Panc1 (cell line): ENCODE data around the gene IL1RAP. TPM values are rescaled to one million over a fixed set of nuclear protein-coding genes. Genes with fewer than 3 reads are reported as not detected.

Experiments used
- ATAC-seq: fragments of 200-7000 bp; cut with Tn5 transposase; 2 replicates; pipeline ENCODE4 v1.9.1; 2020; ENCODE audit warnings: mild to moderate bottlenecking, moderate library complexity
- BruUV-seq: library from RNA; stranded (reverse); fragments of 400-500 nt; replicated peaks from 2 replicates; lab custom pipeline; 2021; lab: Mats Ljungman, UMichigan
- CTCF ChIA-PET: fragments of 300-600 bp; sonication (Branson Sonifier 250); formaldehyde crosslinking; loops from one replicate; lab custom pipeline; 2022; ENCODE audit warnings: antibody characterized with exemption; lab: Charles Lee
- POLR2A ChIA-PET: fragments of 300-600 bp; sonication (Branson Sonifier 250); formaldehyde crosslinking; loops from one replicate; lab custom pipeline; 2022; ENCODE audit warnings: antibody characterized with exemption; lab: Charles Lee
- DNase-seq: peaks from one replicate; pipeline ENCODE4 v3.0.0-alpha.2; 2010; ENCODE audit warnings: low read depth, low spot score
- H3K27ac ChIP-seq: 2 replicates; pipeline ENCODE4 v1.5.1; 2011; ENCODE audit warnings: mild to moderate bottlenecking, low read length, inconsistent platforms
- H3K27me3 ChIP-seq: fragments of 200-500 bp; sonication (Bioruptor generic); 2 replicates; pipeline ENCODE4 v1.6.0; 2014; ENCODE audit warnings: low read length, inconsistent platforms; ENCODE audit not compliant: control insufficient read depth, insufficient read depth
- H3K36me3 ChIP-seq: fragments of 200-500 bp; sonication (Bioruptor generic); 2 replicates; pipeline ENCODE4 v1.5.1; 2014; ENCODE audit warnings: inconsistent platforms, mild to moderate bottlenecking, low read length, moderate library complexity; ENCODE audit not compliant: control insufficient read depth, insufficient read depth
- H3K4me1 ChIP-seq: 2 replicates; pipeline ENCODE4 v1.5.1; 2011; ENCODE audit warnings: inconsistent platforms, mild to moderate bottlenecking, low read length, moderate library complexity; ENCODE audit not compliant: control insufficient read depth, insufficient read depth
- H3K4me3 ChIP-seq, 2 experiments: 2 replicates each; pipeline ENCODE4 v1.5.1; 2011 to 2012; ENCODE audit warnings: low read depth in 2 of 2, low read length in 2 of 2, mild to moderate bottlenecking in 2 of 2, inconsistent platforms in 1 of 2, moderate library complexity in 1 of 2
- H3K9me3 ChIP-seq: fragments of 200-500 bp; sonication (Bioruptor generic); 2 replicates; pipeline ENCODE4 v1.5.1; 2014; ENCODE audit warnings: low read depth, mild to moderate bottlenecking, inconsistent platforms, low read length, moderate library complexity; ENCODE audit not compliant: control insufficient read depth, insufficient read depth
- POLR2AphosphoS5 ChIP-seq: IDR thresholded peaks from 2 replicates; pipeline ENCODE4 v1.6.1; 2012; ENCODE audit warnings: mild to moderate bottlenecking, low read depth, low read length, moderate library complexity
- SIN3A ChIP-seq: IDR thresholded peaks from 2 replicates; pipeline ENCODE4 v1.6.1; 2012; ENCODE audit warnings: low read depth, mild to moderate bottlenecking, low read length, moderate library complexity, borderline replicate concordance; ENCODE audit not compliant: insufficient read depth
- TCF7L2 ChIP-seq: IDR thresholded peaks from 2 replicates; pipeline ENCODE4 v1.6.1; 2011; ENCODE audit warnings: mild to moderate bottlenecking, low read depth, low read length, inconsistent platforms
- in situ Hi-C: cut with HindIII; loops from 2 replicates; pipeline ENCODE4 v1.10.0; 2016; ENCODE audit warnings: low sequenced_read_pairs, low pct_unique_long_range_greater_than_20kb
- intact Hi-C: fragments of 100-400 bp; cut with micrococcal nuclease; formaldehyde crosslinking; loops from one replicate; pipeline ENCODE4 v1.10.0; 2022; ENCODE audit not compliant: unreplicated experiment
- total RNA-seq: library from RNA; stranded (reverse); gene quantifications from one replicate; pipeline ENCODE4 v1.2.1, GENCODE V29; 2021; ENCODE audit not compliant: unreplicated experiment
- TF ChIP-seq, protein P1 (sequence below), 2 experiments: IDR thresholded peaks; 2 replicates each; pipeline ENCODE4 v1.6.1; 2011 to 2012; ENCODE audit warnings: low read depth in 2 of 2, control low read depth in 1 of 2, low read length in 1 of 2, mild to moderate bottlenecking in 1 of 2, moderate library complexity in 1 of 2; ENCODE audit not compliant: insufficient read depth in 1 of 2
- TF ChIP-seq, protein P2 (sequence below): fragments of 450-650 bp; IDR thresholded peaks from 2 replicates; pipeline ENCODE4 v1.5.1; 2017; ENCODE audit warnings: mild to moderate bottlenecking

Gene IL1RAP
- total RNA-seq, 1 experiment from 2014 or later = 5.2 TPM

DNA sequence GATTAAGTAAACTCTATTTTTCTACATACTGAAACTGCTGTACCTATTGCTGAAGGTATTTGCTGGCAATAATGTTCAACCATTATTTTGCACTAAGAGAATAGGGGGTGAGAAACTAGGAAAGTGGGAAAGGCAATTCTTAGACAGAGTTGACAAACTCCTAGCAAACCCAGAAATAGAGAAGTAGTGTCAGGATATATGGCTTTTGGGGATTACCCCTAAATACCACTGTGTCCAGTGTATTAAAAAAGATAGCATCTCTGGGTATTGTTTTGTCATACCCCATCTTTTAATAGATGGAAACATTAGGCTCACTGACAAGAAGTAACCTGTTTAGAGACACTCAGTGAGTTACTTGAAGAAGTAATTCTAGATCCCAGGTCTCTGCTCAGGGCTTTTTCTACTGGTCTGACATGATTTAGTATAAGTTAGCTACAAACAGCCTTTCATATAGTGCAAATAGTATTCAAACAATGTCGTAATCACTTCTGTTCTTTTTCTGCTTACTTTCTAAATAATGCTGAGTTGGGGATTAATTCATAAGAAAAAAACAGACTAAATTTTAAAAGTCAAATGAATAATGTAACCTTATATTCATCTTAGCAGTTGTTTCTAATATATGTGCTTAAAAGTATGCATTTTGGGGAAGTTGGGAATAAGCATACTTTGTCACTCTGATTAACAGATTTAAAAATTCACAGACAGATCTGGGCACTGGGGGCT is 107.2 kb downstream of the IL1RAP start:
- Histone ChIP-seq H3K36me3 (no peaks in the 10 kb centered on the region), H3K4me1 (no peaks in the 10 kb centered on the region), H3K27me3 (no peaks in the 10 kb centered on the region), H3K27ac (no peak overlapping the region), H3K4me3 (no peak overlapping the region), H3K9me3 (no peaks in the 10 kb centered on the region)
- no TSS peak for BruUV-seq
- ChIA-PET POLR2A (no interaction called here), CTCF (no interaction called here)
- in situ Hi-C loops = no loop called here
- TF ChIP-seq, protein P1, sequence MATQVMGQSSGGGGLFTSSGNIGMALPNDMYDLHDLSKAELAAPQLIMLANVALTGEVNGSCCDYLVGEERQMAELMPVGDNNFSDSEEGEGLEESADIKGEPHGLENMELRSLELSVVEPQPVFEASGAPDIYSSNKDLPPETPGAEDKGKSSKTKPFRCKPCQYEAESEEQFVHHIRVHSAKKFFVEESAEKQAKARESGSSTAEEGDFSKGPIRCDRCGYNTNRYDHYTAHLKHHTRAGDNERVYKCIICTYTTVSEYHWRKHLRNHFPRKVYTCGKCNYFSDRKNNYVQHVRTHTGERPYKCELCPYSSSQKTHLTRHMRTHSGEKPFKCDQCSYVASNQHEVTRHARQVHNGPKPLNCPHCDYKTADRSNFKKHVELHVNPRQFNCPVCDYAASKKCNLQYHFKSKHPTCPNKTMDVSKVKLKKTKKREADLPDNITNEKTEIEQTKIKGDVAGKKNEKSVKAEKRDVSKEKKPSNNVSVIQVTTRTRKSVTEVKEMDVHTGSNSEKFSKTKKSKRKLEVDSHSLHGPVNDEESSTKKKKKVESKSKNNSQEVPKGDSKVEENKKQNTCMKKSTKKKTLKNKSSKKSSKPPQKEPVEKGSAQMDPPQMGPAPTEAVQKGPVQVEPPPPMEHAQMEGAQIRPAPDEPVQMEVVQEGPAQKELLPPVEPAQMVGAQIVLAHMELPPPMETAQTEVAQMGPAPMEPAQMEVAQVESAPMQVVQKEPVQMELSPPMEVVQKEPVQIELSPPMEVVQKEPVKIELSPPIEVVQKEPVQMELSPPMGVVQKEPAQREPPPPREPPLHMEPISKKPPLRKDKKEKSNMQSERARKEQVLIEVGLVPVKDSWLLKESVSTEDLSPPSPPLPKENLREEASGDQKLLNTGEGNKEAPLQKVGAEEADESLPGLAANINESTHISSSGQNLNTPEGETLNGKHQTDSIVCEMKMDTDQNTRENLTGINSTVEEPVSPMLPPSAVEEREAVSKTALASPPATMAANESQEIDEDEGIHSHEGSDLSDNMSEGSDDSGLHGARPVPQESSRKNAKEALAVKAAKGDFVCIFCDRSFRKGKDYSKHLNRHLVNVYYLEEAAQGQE (IDR thresholded peaks at IDR 0.05; ENCODE audit: insufficient read depth in 1 of 2, low read depth in 2 of 2, low read length in 1 of 2) = no peak
- TF ChIP-seq, protein P2, sequence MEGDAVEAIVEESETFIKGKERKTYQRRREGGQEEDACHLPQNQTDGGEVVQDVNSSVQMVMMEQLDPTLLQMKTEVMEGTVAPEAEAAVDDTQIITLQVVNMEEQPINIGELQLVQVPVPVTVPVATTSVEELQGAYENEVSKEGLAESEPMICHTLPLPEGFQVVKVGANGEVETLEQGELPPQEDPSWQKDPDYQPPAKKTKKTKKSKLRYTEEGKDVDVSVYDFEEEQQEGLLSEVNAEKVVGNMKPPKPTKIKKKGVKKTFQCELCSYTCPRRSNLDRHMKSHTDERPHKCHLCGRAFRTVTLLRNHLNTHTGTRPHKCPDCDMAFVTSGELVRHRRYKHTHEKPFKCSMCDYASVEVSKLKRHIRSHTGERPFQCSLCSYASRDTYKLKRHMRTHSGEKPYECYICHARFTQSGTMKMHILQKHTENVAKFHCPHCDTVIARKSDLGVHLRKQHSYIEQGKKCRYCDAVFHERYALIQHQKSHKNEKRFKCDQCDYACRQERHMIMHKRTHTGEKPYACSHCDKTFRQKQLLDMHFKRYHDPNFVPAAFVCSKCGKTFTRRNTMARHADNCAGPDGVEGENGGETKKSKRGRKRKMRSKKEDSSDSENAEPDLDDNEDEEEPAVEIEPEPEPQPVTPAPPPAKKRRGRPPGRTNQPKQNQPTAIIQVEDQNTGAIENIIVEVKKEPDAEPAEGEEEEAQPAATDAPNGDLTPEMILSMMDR = no peak
- no peak for TF ChIP-seq POLR2AphosphoS5
- no peak for TF ChIP-seq TCF7L2
- no peak for TF ChIP-seq SIN3A
- intact Hi-C loops = no loop called here
- ATAC-seq = no peak
- DNase-seq = no peak

DNA sequence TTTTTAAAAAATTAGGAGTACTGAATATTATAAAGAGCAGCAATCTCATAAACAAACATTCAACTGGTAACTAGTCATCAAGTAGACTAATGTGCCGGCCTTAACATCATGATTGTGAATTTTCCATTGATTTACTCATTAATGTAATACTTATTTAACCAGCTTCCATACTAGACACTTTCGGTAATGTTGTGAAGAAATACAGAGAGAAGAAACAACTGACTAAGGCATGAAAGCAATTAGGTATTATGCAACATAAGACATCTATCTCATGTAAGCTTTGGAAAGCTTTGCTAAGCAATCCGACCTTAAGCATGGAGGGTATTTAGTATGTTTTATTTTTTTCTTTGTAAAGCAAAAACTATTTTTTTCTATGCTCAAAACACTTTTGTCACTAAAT is 108.0 kb downstream of the IL1RAP start:
- DNase-seq (no peak), ATAC-seq (no peak)
- ChIA-PET POLR2A (no interaction called here), CTCF (no interaction called here)
- BruUV-seq = no TSS peak
- intact Hi-C loops (no loop called here), in situ Hi-C loops (no loop called here)
- Histone ChIP-seq H3K9me3 (no peaks in the 10 kb centered on the region), H3K27ac (no peak overlapping the region), H3K36me3 (no peaks in the 10 kb centered on the region), H3K27me3 (no peaks in the 10 kb centered on the region), H3K4me1 (no peaks in the 10 kb centered on the region), H3K4me3 (no peak overlapping the region)
- no peak for TF ChIP-seq SIN3A
- no peak for TF ChIP-seq POLR2AphosphoS5
- TF ChIP-seq, protein P2 = no peak
- TF ChIP-seq, protein P1 (IDR thresholded peaks at IDR 0.05; ENCODE audit: insufficient read depth in 1 of 2, low read depth in 2 of 2, low read length in 1 of 2) = no peak
- no peak for TF ChIP-seq TCF7L2
